NCI-H345 treated with DMSO at 0.1 percent for 48 hours (cell line): ENCODE measurements around the gene GON4L.
"Not testable (repeated sequence)": the region's sequence is repeated elsewhere in the genome, so short reads cannot be mapped to it uniquely, and the experiment has no call there.

ENCODE experiments used
- DNase-seq: peaks from one replicate; lab custom pipeline; 2025; ENCODE audit not compliant: unreplicated experiment; lab: John Stamatoyannopoulos, UW

The GON4L gene

GRCh38 chr1:155880251-155880650 is 23.2 kb upstream of the GON4L start:
- DNase-seq, result no peak

- no peak for DNase-seq
Measured at GRCh38 chr1:155877945-155878344, 20.9 kb upstream of the GON4L start.

GRCh38 chr1:155873860-155874259 is 16.8 kb upstream of the GON4L start:
- no peak for DNase-seq

- no peak for DNase-seq
Measured at GRCh38 chr1:155872527-155872926, 15.5 kb upstream of the GON4L start.

- DNase-seq, result peak; percentile 99
Measured at GRCh38 chr1:155871390-155871789, 14.4 kb upstream of the GON4L start.

GRCh38 chr1:155867766-155868165 is 10.8 kb upstream of the GON4L start:
- DNase-seq, result no peak

- no peak for DNase-seq
Measured at GRCh38 chr1:155864393-155864792, 7.4 kb upstream of the GON4L start.

- DNase-seq, result no peak
Measured at GRCh38 chr1:155861896-155862295, 4.9 kb upstream of the GON4L start.

- no peak for DNase-seq
Measured at GRCh38 chr1:155860970-155861510, 4.0 kb upstream of the GON4L start.

GRCh38 chr1:155859881-155860871 is 3.2 kb upstream of the GON4L start:
- DNase-seq, result peak; percentile 97

GRCh38 chr1:155859234-155859829 is 2.3 kb upstream of the GON4L start, which contains the start of gene SYT11:
TSS of gene SYT11 (plus strand) at chr1:155859567. CDS start at chr1:155859762, 195 bp downstream.
- peak; percentile 100 for DNase-seq

- no peak for DNase-seq
Measured at GRCh38 chr1:155858800-155859233, 1.8 kb upstream of the GON4L start.

GRCh38 chr1:155856257-155856974 is 598 bp downstream of the GON4L start:
- DNase-seq, result no peak

GRCh38 chr1:155850345-155850744 is 6.7 kb downstream of the GON4L start:
- no peak for DNase-seq

GRCh38 chr1:155847823-155848529 is 9.0 kb downstream of the GON4L start:
- DNase-seq, result no peak

- DNase-seq, result no peak
Measured at GRCh38 chr1:155844860-155845421, 12.1 kb downstream of the GON4L start.

GRCh38 chr1:155840386-155840785 is 16.6 kb downstream of the GON4L start:
- DNase-seq, result no peak

GRCh38 chr1:155835548-155835947 is 21.5 kb downstream of the GON4L start:
- DNase-seq, result no peak

- DNase-seq, result not testable (repeated sequence)
Measured at GRCh38 chr1:155834927-155835399, 22.1 kb downstream of the GON4L start.

GRCh38 chr1:155834296-155834926 is 22.6 kb downstream of the GON4L start:
- DNase-seq, result no peak
